CD4-positive, alpha-beta T cell (primary cell): ENCODE results near the gene ITGA7. TPM values are rescaled to one million over a fixed set of nuclear protein-coding genes. Genes with fewer than 3 reads are reported as not detected.

Experiments used
- ATAC-seq: fragments of 200-7000 bp; cut with Tn5 transposase; one replicate; pipeline ENCODE4 v1.10.0; 2022; ENCODE audit warnings: mild to moderate bottlenecking; ENCODE audit not compliant: poor library complexity
- CTCF ChIA-PET: fragments of 350-600 bp; sonication (Branson Sonifier 250); formaldehyde crosslinking; loops from one replicate; lab custom pipeline; 2021; ENCODE audit warnings: antibody characterized with exemption, inconsistent platforms; lab: Charles Lee
- POLR2A ChIA-PET: fragments of 350-600 bp; sonication (Branson Sonifier 250); formaldehyde crosslinking; loops from one replicate; lab custom pipeline; 2021; ENCODE audit warnings: antibody characterized with exemption, inconsistent platforms; lab: Charles Lee
- DNase-seq, 14 experiments: peaks; one replicate each; pipeline ENCODE4 v3.0.0-alpha.2; 2013 to 2020; ENCODE audit warnings: mixed read lengths in 2 of 14
- H3K27ac ChIP-seq, 2 donors: one replicate each; pipeline versions ENCODE4 v1.5.1 to v1.7.0; 2013; ENCODE audit warnings: low read length in 2 of 2, low read depth in 1 of 2, mild to moderate bottlenecking in 1 of 2
- H3K27me3 ChIP-seq, 2 experiments: 1 replicate in 1 of 2; 2 replicates in 1 of 2; pipeline versions ENCODE4 v1.6.1 to v1.7.0; 2013; ENCODE audit warnings: low read length in 2 of 2, control low read depth in 1 of 2, mild to moderate bottlenecking in 1 of 2, moderate library complexity in 1 of 2; ENCODE audit not compliant: insufficient read depth in 2 of 2, control insufficient read depth in 1 of 2
- H3K36me3 ChIP-seq: one replicate; pipeline ENCODE4 v1.6.1; 2013; ENCODE audit warnings: low read length, control low read depth; ENCODE audit not compliant: insufficient read depth
- H3K4me1 ChIP-seq: one replicate; pipeline ENCODE4 v1.6.1; 2013; ENCODE audit warnings: low read length, control low read depth; ENCODE audit not compliant: insufficient read depth
- H3K4me3 ChIP-seq: one replicate; pipeline ENCODE4 v1.5.1; 2013; ENCODE audit warnings: mild to moderate bottlenecking, low read length, moderate library complexity
- H3K9me3 ChIP-seq, 2 experiments: 1 replicate in 1 of 2; 2 replicates in 1 of 2; pipeline versions ENCODE4 v1.6.1 to v1.7.0; 2013; ENCODE audit warnings: low read length in 2 of 2, mild to moderate bottlenecking in 2 of 2, control low read depth in 1 of 2, moderate library complexity in 1 of 2; ENCODE audit not compliant: control insufficient read depth in 1 of 2, insufficient read depth in 1 of 2
- H3K27ac Mint-ChIP-seq: one replicate; pipeline ENCODE4 v1.8.0; 2020; ENCODE audit warnings: mixed read lengths
- H3K27me3 Mint-ChIP-seq: one replicate; pipeline ENCODE4 v1.8.0; 2021; ENCODE audit warnings: mixed read lengths
- H3K36me3 Mint-ChIP-seq: one replicate; pipeline ENCODE4 v1.8.0; 2021; ENCODE audit warnings: low read depth, mixed read lengths
- H3K4me1 Mint-ChIP-seq: one replicate; pipeline ENCODE4 v1.8.0; 2021; ENCODE audit warnings: low read depth, mixed read lengths
- H3K4me3 Mint-ChIP-seq: one replicate; pipeline ENCODE4 v1.8.0; 2020; ENCODE audit warnings: mild to moderate bottlenecking, mixed read lengths
- H3K9me3 Mint-ChIP-seq: one replicate; pipeline ENCODE4 v1.8.0; 2020; ENCODE audit warnings: mixed read lengths
- CTCF ChIP-seq: fragments of 200-600 bp; IDR thresholded peaks from one replicate; pipeline ENCODE4 v1.8.0; 2022; ENCODE audit warnings: antibody characterized with exemption, mild to moderate bottlenecking
- intact Hi-C, 2 experiments: fragments of 100-400 bp; cut with DNase I in 1 of 2; cut with micrococcal nuclease in 1 of 2; formaldehyde crosslinking; loops; one replicate each; pipeline versions ENCODE4 v1.15.1 to v1.9.0; 2023 to 2025; cut with DNase I, micrococcal nuclease
- total RNA-seq, 174 experiments: library from RNA in 2 of 174; stranded (reverse) in 2 of 174; gene quantifications; one replicate each; pipeline ENCODE4 v1.2.3 and lab custom pipeline; 2021 to 2026

ITGA7 gene
- total RNA-seq, 2 experiments from 2014 or later, result 1.2 to 1.6 TPM

- Histone ChIP-seq H3K27ac (no peak overlapping the region), H3K9me3 (no peaks in the 10 kb centered on the region), H3K4me1 (no peaks in the 10 kb centered on the region), H3K27me3 (no peaks in the 10 kb centered on the region), H3K36me3 (no peaks in the 10 kb centered on the region), H3K4me3 (no peak overlapping the region)
- TF ChIP-seq CTCF, result no peak
- no peaks in the 10 kb centered on the region for H3K9me3 Mint-ChIP-seq
- H3K4me3 Mint-ChIP-seq, result no peak overlapping the region
- no peaks in the 10 kb centered on the region for H3K27me3 Mint-ChIP-seq
- intact Hi-C loops, result no loop called here
- no peaks in the 10 kb centered on the region for H3K36me3 Mint-ChIP-seq
- ATAC-seq (no peak), DNase-seq (no peak)
- ChIA-PET POLR2A (no interaction called here), CTCF (interaction anchor here (1.5 kb wide), 1 partner anchor 17 kb away, joined by 4 read pairs; no protein-coding TSS in a partner anchor)
- no peak overlapping the region for H3K27ac Mint-ChIP-seq
- no peaks in the 10 kb centered on the region for H3K4me1 Mint-ChIP-seq
Observed at GRCh38 chr12:55663391-55663790, 44.3 kb downstream of the ITGA7 start.

- Mint-ChIP-seq H3K4me1 (no peaks in the 10 kb centered on the region), H3K27me3 (peaks cover 5% of the 10 kb centered on the region), H3K36me3 (no peaks in the 10 kb centered on the region), H3K27ac (no peak overlapping the region), H3K4me3 (no peak overlapping the region), H3K9me3 (no peaks in the 10 kb centered on the region)
- no peak for TF ChIP-seq CTCF
- Histone ChIP-seq H3K36me3 (no peaks in the 10 kb centered on the region), H3K27ac (no peak overlapping the region), H3K9me3 (no peaks in the 10 kb centered on the region), H3K4me1 (peaks cover 4% of the 10 kb centered on the region), H3K27me3 (peaks cover 0 to 2% of the 10 kb centered on the region in 2 experiments), H3K4me3 (no peak overlapping the region)
- ATAC-seq, result no peak
- ChIA-PET POLR2A (no interaction called here), CTCF (interaction anchor here (1.3 kb wide), 1 partner anchor 13 kb away, joined by 3 read pairs; no protein-coding TSS in a partner anchor)
- peak in 1 of 14 experiments; percentile 20 for DNase-seq
- intact Hi-C loops, result loop anchor here in 1 of 2 experiments (10.0 kb wide), 2 partner anchors 75 to 475 kb away; no protein-coding TSS in a partner anchor
Observed at GRCh38 chr12:55659486-55660385, 48.0 kb downstream of the ITGA7 start.

DNA sequence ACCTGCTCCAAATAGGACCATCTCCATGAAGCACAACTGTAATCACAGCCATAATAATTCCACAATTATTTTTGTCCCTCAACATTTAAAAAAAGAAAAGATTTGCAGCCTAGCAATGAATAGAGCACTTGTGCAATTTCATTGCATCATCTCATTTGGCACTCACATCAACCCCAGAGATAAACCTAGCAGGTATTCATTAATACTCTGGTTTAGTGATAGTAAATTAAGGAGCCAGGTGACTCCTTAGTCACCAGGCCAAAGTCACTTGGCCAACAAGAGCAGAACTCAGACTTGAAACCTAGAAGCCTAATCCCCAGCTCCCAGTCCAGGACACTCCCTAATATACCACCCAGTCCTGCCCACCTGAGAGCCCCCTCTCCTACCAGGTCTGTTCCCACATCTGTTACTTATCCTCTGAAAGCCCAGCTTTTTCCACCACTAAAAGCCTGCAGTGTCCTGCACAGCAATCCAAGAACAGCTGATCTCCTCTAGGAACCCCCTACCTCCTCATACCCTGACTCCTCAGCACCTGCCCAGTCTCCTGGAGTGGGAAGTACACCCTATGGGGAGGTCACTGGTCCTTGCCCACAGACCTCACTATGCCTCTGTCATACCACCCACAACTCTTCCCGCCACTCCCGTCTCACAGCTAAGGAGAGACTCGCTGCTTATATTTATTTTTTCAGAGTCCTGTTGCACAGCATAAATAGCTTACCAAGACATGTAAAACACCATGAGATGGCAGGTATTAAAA is 48.9 kb downstream of the ITGA7 start:
- H3K27ac Mint-ChIP-seq, result no peak overlapping the region
- peaks cover 0 to 2% of the 10 kb centered on the region in 2 experiments for H3K27me3 ChIP-seq
- peaks cover 5% of the 10 kb centered on the region for H3K27me3 Mint-ChIP-seq
- H3K4me1 ChIP-seq, result peaks cover 4% of the 10 kb centered on the region
- no peak for DNase-seq
- H3K4me3 ChIP-seq, result no peak overlapping the region
- H3K9me3 ChIP-seq, result no peaks in the 10 kb centered on the region
- no peaks in the 10 kb centered on the region for H3K9me3 Mint-ChIP-seq
- CTCF ChIA-PET, result interaction anchor here (1.3 kb wide), 1 partner anchor 12 kb away, joined by 3 read pairs; no protein-coding TSS in a partner anchor
- ATAC-seq, result no peak
- no peak for TF ChIP-seq CTCF
- H3K4me1 Mint-ChIP-seq, result no peaks in the 10 kb centered on the region
- no peak overlapping the region for H3K27ac ChIP-seq
- no peaks in the 10 kb centered on the region for H3K36me3 ChIP-seq
- intact Hi-C loops, result loop anchor here in 1 of 2 experiments (10.0 kb wide), 2 partner anchors 76 to 474 kb away; no protein-coding TSS in a partner anchor
- H3K36me3 Mint-ChIP-seq, result no peaks in the 10 kb centered on the region
- no peak overlapping the region for H3K4me3 Mint-ChIP-seq
- POLR2A ChIA-PET, result no interaction called here
